Liver (tissue), 3 donors: ENCODE data around the gene FRS3.

Source experiments
- FOXA1 ChIP-seq: IDR thresholded peaks from 2 replicates; pipeline ENCODE4 v1.6.1; 2016; ENCODE audit warnings: antibody characterized with exemption
- HNF4G ChIP-seq: IDR thresholded peaks from 2 replicates; pipeline ENCODE4 v1.6.1; 2016; ENCODE audit warnings: antibody characterized with exemption
- JUND ChIP-seq, 2 donors: IDR thresholded peaks; 2 replicates each; pipeline ENCODE4 v1.6.1; 2016; ENCODE audit warnings: antibody characterized with exemption in 2 of 2
- RAD21 ChIP-seq, 2 donors: IDR thresholded peaks; 2 replicates each; pipeline ENCODE4 v1.6.1; 2016; ENCODE audit warnings: antibody characterized with exemption in 2 of 2, mild to moderate bottlenecking in 2 of 2
- YY1 ChIP-seq: IDR thresholded peaks from 2 replicates; pipeline ENCODE4 v1.6.1; 2016; ENCODE audit warnings: antibody characterized with exemption, mild to moderate bottlenecking
- TF ChIP-seq, protein P1 (sequence below): fragments of 150-350 bp; IDR thresholded peaks from 2 replicates; pipeline ENCODE4 v1.5.1; 2017; ENCODE audit warnings: improper control_type of control experiment, low read depth, low read length; ENCODE audit not compliant: missing input control
- TF ChIP-seq, protein P2 (sequence below): IDR thresholded peaks from 2 replicates; pipeline ENCODE4 v1.6.1; 2016; ENCODE audit warnings: antibody characterized with exemption, mild to moderate bottlenecking
- TF ChIP-seq, protein P3 (sequence below): IDR thresholded peaks from 2 replicates; pipeline ENCODE4 v1.6.1; 2016; ENCODE audit warnings: antibody characterized with exemption
- TF ChIP-seq, protein P4 (sequence below): IDR thresholded peaks from 2 replicates; pipeline ENCODE4 v1.6.1; 2016; ENCODE audit warnings: antibody characterized with exemption
- TF ChIP-seq, protein P5 (sequence below): IDR thresholded peaks from 2 replicates; pipeline ENCODE4 v1.6.1; 2016; ENCODE audit warnings: antibody characterized with exemption
- donor health status: healthy.
- donor health status: healthy.

DNA sequence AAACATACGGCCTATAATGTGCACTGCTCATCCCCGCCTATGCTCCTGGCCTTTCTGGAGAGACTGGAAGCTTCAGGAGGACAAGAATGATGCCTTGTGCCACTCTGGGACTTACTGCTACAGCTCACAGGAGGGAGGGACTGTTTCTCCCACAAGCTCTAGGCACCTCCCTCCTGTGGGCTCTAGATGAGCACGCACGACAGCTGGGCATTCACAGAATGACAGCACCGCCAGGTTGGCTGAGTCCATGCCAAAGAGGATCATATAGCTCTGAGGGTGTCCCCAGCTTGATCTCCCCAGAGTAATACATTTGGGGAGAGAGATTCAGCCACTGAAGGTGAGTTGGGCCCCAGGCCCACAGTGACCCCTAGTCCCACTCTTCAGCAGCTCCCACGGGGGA is 22.4 kb downstream of the FRS3 start:
- TF ChIP-seq, protein P1, sequence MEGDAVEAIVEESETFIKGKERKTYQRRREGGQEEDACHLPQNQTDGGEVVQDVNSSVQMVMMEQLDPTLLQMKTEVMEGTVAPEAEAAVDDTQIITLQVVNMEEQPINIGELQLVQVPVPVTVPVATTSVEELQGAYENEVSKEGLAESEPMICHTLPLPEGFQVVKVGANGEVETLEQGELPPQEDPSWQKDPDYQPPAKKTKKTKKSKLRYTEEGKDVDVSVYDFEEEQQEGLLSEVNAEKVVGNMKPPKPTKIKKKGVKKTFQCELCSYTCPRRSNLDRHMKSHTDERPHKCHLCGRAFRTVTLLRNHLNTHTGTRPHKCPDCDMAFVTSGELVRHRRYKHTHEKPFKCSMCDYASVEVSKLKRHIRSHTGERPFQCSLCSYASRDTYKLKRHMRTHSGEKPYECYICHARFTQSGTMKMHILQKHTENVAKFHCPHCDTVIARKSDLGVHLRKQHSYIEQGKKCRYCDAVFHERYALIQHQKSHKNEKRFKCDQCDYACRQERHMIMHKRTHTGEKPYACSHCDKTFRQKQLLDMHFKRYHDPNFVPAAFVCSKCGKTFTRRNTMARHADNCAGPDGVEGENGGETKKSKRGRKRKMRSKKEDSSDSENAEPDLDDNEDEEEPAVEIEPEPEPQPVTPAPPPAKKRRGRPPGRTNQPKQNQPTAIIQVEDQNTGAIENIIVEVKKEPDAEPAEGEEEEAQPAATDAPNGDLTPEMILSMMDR, result no peak
- TF ChIP-seq FOXA1, result no peak
- no peak for TF ChIP-seq JUND (IDR thresholded peaks at IDR 0.05)
- TF ChIP-seq, protein P2, sequence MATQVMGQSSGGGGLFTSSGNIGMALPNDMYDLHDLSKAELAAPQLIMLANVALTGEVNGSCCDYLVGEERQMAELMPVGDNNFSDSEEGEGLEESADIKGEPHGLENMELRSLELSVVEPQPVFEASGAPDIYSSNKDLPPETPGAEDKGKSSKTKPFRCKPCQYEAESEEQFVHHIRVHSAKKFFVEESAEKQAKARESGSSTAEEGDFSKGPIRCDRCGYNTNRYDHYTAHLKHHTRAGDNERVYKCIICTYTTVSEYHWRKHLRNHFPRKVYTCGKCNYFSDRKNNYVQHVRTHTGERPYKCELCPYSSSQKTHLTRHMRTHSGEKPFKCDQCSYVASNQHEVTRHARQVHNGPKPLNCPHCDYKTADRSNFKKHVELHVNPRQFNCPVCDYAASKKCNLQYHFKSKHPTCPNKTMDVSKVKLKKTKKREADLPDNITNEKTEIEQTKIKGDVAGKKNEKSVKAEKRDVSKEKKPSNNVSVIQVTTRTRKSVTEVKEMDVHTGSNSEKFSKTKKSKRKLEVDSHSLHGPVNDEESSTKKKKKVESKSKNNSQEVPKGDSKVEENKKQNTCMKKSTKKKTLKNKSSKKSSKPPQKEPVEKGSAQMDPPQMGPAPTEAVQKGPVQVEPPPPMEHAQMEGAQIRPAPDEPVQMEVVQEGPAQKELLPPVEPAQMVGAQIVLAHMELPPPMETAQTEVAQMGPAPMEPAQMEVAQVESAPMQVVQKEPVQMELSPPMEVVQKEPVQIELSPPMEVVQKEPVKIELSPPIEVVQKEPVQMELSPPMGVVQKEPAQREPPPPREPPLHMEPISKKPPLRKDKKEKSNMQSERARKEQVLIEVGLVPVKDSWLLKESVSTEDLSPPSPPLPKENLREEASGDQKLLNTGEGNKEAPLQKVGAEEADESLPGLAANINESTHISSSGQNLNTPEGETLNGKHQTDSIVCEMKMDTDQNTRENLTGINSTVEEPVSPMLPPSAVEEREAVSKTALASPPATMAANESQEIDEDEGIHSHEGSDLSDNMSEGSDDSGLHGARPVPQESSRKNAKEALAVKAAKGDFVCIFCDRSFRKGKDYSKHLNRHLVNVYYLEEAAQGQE, result no peak
- TF ChIP-seq RAD21 (IDR thresholded peaks at IDR 0.05), result no peak
- no peak for TF ChIP-seq YY1
- TF ChIP-seq, protein P3, sequence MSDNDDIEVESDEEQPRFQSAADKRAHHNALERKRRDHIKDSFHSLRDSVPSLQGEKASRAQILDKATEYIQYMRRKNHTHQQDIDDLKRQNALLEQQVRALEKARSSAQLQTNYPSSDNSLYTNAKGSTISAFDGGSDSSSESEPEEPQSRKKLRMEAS, result no peak
- TF ChIP-seq, protein P4, sequence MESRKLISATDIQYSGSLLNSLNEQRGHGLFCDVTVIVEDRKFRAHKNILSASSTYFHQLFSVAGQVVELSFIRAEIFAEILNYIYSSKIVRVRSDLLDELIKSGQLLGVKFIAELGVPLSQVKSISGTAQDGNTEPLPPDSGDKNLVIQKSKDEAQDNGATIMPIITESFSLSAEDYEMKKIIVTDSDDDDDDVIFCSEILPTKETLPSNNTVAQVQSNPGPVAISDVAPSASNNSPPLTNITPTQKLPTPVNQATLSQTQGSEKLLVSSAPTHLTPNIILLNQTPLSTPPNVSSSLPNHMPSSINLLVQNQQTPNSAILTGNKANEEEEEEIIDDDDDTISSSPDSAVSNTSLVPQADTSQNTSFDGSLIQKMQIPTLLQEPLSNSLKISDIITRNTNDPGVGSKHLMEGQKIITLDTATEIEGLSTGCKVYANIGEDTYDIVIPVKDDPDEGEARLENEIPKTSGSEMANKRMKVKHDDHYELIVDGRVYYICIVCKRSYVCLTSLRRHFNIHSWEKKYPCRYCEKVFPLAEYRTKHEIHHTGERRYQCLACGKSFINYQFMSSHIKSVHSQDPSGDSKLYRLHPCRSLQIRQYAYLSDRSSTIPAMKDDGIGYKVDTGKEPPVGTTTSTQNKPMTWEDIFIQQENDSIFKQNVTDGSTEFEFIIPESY, result no peak
- no peak for TF ChIP-seq HNF4G
- TF ChIP-seq, protein P5, sequence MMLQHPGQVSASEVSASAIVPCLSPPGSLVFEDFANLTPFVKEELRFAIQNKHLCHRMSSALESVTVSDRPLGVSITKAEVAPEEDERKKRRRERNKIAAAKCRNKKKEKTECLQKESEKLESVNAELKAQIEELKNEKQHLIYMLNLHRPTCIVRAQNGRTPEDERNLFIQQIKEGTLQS, result no peak
